GM18498 (cell line): ENCODE results near the gene ELAVL3.
"Not testable (repeated sequence)": the region's sequence is repeated elsewhere in the genome, so short reads cannot be mapped to it uniquely, and the experiment has no call there.

Experiments used
- ATAC-seq: cut with Tn5 transposase; IDR thresholded peaks from one replicate; pipeline ENCODE4 v1.9.1; 2021; ENCODE audit warnings: mild to moderate bottlenecking, moderate library complexity; ENCODE audit not compliant: unreplicated experiment

ELAVL3 gene

DNA sequence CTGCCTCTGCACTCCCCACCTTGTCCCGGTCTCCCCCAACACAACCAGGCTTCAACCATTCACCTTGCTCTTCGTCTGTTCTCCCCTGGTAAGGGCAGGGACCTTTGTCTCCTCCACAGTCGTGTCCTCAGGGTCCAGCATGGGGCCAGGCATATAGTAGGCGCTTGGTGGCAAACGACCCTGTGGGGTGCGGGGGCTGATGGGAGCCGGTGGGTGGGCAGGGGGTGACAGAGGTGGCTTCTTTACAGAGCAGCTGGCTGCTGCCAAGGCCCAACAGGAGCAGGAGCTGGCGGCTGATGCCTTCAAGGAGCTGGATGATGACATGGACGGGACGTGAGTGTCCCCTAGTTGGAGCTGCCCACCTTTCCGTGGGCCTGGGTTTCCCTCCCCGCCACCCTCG, 35.7 kb downstream of the ELAVL3 start:
- ATAC-seq = no peak

DNA sequence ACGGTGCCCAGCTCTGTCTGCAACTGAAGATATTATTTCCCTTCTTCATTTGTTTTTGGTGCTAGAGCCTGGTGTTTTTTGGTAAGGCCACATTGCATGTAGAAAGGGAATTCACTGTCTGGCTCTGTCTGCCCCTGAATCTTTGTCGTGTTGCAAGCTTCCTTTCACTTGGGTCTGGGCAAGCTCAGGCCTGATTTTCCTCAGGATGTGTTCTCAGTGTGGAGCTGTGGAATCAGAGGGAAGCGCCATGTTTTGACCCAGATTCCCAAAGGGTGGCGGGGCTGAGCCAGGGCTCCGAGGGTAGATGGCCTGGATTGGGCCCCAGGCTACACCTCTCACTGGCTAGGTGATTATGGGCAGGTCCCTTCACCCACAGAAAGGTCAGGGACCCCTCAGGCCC, 36.8 kb downstream of the ELAVL3 start:
- no peak for ATAC-seq

- no peak for ATAC-seq
Observed at GRCh38 chr19:11437955-11438354, 42.9 kb downstream of the ELAVL3 start.

- no peak for ATAC-seq
Observed at GRCh38 chr19:11435833-11436313, 45.0 kb downstream of the ELAVL3 start.

- peak; percentile 89 for ATAC-seq
Observed at GRCh38 chr19:11435057-11435832, 45.6 kb downstream of the ELAVL3 start, which contains the start of the genes ODAD3 and PRKCSH. ODAD3 (minus strand) TSS chr19:11435121; CDS start chr19:11435016, 105 bp downstream. PRKCSH (plus strand) TSS chr19:11435635; CDS start chr19:11436118, 483 bp downstream.

DNA sequence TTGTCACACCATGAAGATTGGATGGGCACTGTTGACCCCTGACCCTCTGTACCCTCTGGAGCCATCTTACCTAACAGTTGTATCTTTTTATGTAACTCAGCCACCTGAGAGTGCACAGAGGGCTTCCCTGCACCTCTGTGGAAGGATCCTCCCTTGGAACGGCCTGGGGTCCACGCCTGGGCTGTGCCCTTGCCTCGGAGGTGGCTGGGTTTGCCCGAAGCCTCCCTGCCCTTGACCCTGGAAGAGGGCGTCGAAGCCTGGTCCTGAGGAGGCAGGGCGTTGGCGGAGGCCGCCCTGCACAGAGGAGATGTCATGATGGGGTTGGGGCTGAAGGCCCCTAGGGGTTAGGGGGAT, 46.2 kb downstream of the ELAVL3 start:
- peak; percentile 11 for ATAC-seq

- not testable (repeated sequence) for ATAC-seq
Observed at GRCh38 chr19:11433526-11433925, 47.3 kb downstream of the ELAVL3 start.

DNA sequence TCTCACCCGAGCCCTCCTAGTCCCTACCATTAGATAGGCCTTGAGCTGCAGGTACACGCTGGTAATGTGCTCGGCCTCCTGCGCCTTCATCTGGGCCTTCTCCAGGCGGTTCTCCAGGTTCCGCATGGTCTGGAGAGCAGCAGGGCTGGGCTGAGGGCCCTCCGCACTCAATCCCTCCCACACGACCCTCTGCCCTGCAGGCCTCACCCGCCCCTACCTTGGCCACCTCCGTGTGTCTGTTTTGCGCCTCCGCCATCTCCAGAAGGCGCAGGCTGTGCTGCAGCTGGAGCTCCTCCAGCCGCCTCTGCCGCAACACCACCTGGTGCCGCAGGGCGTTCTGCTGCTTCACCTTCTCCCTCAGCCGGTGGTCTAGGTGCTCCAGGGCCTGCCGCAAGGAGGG, 54.2 kb downstream of the ELAVL3 start:
- ATAC-seq = no peak

DNA sequence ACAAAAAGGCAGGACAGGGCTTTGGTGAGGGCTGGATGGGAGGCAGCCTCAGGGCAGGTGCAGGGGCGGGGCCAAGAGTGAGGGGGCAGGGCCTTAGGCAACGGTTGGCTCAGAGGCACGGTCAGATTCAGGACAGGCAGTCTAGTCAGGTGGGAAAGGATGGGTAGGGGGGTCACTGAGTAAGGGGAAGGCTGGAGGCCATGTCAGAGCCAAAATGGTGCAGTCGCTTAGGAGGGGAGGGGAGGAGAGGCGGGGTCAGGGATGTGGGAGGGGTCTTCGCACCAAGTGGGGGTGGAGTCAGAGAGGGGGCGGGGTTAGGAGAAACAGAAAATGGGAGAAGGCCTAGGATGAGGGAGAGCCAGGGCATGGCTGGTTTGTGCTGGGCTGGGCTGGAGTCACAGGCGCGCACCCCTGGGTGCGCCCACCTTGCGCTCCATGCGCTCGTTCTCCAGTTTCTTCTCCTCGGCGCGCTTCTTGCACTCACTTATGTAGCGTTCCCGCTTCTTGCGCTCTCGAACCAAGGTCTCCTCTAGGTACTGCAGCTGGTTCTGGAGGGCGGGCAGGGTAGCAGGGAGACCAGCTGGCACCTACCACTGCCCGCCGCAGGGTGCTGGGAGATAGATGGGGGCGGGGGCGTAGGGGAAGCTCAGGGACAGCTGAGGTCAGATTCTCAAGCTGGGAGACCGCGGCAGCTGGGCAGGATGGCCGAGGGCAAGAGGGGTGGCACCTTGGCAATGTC, 55.0 kb downstream of the ELAVL3 start:
- ATAC-seq = no peak

- no peak for ATAC-seq
Observed at GRCh38 chr19:11423791-11424181, 57.1 kb downstream of the ELAVL3 start.

- no peak for ATAC-seq
Observed at GRCh38 chr19:11423164-11423790, 57.6 kb downstream of the ELAVL3 start.

DNA sequence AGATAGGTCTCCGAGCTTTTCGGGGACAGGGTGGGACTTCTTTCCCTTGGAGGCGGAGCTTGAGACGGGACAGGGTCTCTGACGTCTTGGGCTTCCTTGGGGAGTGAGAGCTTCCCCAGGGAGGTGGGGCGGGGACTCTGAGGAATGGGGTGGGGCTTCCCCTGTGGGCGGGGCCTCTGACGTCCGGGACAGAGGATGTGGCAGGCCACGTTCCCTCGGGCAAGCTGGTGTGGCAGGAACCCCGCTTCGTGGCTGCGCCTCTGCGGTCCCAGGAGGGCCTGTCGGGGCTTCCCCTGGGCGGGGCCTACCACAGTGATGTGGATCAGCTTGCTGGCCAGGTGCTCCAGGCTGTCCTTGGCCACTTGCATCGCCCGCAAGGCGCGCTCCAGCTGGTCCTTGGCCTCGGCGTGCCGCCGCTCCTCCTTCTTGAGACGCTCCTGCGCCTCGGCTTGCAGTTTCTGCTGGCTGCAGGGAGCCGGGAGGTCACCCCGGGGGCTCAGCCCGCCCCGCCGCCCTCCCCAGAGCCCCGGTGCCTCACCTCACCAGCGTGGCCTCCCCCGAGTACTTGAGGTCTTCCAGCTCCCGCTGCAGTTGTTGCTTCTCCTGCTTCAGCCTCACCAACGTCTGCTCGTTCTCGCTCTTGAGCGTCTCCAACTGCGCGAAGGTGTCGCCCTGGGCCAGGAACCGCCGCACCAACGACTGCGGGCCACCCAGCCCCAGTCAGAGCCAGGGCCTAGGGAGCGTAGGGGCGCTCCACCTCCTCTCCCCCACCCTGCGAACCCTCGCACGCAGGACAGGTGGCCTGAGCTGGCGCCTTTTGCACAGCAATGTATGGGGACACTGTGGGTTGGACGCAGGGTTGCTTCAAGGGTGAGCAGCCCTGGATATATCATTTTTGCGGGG, 58.4 kb downstream of the ELAVL3 start:
- ATAC-seq = peak; percentile 41

- peak; percentile 22 for ATAC-seq
Observed at GRCh38 chr19:11421371-11422098, 59.3 kb downstream of the ELAVL3 start.

- no peak for ATAC-seq
Observed at GRCh38 chr19:11420429-11421370, 60.1 kb downstream of the ELAVL3 start.

GRCh38 chr19:11418549-11419506, 62.0 kb downstream of the ELAVL3 start, which contains the start of gene RGL3:
RGL3 (minus strand) TSS chr19:11419314; CDS start chr19:11419278, 36 bp downstream.
- ATAC-seq = no peak

DNA sequence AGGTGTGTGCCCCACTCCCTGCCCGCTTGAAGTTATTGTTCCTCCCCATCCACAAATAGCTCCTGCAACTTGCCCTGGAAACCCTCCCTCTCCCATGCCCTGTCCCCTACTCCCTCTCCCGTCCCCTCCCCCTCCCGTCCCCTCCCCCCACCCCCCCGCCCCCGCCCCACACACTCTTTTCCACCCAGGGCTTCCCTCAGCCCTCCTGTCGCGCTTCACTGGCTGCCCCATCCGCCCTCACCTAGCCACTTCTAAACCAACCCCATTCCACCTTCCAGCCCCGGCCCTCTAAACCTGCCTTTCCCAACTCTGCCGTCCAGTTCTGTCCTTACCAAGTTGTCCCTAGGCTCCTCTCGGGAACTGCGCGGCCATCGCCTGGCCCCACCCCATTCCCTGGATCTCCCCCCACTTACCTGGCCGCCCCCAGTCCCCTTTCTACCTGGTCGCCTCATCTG, 62.7 kb downstream of the ELAVL3 start:
- ATAC-seq = no peak

DNA sequence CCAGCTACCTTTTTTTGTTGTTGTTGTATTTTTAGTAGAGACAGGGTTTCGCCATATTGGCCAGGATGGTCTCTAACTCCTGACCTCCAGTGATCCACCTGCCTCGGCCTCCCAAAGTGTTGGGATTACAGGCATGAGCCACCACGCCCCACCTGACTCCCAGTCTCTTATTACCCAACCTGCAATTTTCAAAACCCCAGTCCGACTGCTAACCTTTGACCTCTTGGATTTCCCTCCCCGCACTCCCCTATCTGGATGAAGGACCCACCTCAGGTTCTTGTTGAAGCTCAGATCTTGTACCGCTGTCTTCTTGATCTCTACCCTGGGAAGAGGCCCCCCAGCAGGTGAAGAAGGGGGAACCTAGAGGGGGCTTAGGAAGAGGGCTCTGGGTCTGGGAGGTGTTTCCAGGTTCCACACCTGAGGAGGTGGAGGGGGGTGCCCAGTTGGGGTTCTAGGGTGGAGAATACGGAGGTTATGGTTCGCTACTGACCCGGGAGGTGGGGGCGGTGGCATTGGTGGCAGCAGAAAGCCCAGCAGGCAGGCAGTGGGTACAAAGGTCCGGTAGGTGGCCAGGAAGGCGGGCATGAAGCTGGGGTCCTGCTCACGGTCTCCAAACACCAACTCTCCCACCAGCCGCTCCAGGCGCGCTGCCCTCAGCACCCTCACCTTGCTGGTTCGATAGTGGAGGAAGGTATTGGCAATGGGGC, 64.3 kb downstream of the ELAVL3 start:
- ATAC-seq = no peak
